Ovary (tissue), 3 donors: ENCODE results near the gene CCL20.

Source experiments
- EP300 ChIP-seq: sonication (generic); formaldehyde crosslinking; IDR thresholded peaks from one replicate; pipeline ENCODE4 v1.6.1; 2017; ENCODE audit warnings: antibody characterized with exemption
- POLR2A ChIP-seq: fragments of 450-650 bp; IDR thresholded peaks from one replicate; pipeline ENCODE4 v1.6.1; 2017; ENCODE audit warnings: antibody characterized with exemption, mild to moderate bottlenecking, moderate library complexity
- TF ChIP-seq, protein P1 (sequence below), 3 donors: fragments of 450-650 bp in 2 of 3; fragments of 200-600 bp in 1 of 3; IDR thresholded peaks; one replicate each; pipeline versions ENCODE4 v1.5.1 to v1.8.0; 2016 to 2022; ENCODE audit warnings: antibody characterized with exemption in 3 of 3, mild to moderate bottlenecking in 1 of 3
- donor health status: DM: no; HTN: no; CAD: no.

DNA sequence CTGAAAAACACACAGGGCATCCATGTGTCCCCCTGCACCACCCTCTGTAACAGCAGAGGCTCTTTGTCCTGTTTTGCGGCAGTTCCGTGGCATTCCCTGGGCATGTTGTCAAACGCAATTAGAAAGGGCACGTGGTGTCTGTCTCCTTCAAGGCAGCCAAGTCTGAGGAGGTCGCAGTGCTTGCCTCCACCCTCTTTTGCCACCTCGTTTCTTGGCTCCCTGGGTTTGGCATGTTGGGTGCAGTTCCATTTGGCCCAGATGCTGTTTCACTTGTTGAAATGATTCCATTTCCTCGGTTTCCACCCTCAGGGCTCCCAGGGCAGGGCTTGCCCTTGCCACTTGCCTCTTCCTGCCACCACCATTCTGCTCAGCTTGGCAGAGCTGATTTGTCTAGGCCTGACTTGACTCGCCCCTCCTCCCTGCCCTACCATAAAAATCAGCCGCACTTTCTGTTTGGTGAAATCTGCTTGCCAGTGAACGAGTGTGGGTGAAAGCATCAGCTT lies 12.4 kb downstream of the CCL20 start:
- TF ChIP-seq, protein P1, sequence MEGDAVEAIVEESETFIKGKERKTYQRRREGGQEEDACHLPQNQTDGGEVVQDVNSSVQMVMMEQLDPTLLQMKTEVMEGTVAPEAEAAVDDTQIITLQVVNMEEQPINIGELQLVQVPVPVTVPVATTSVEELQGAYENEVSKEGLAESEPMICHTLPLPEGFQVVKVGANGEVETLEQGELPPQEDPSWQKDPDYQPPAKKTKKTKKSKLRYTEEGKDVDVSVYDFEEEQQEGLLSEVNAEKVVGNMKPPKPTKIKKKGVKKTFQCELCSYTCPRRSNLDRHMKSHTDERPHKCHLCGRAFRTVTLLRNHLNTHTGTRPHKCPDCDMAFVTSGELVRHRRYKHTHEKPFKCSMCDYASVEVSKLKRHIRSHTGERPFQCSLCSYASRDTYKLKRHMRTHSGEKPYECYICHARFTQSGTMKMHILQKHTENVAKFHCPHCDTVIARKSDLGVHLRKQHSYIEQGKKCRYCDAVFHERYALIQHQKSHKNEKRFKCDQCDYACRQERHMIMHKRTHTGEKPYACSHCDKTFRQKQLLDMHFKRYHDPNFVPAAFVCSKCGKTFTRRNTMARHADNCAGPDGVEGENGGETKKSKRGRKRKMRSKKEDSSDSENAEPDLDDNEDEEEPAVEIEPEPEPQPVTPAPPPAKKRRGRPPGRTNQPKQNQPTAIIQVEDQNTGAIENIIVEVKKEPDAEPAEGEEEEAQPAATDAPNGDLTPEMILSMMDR (IDR thresholded peaks at IDR 0.05), result no peak
- no peak for TF ChIP-seq POLR2A
- TF ChIP-seq EP300, result no peak
